Sigmoid colon (tissue), 4 donors: ENCODE results near the gene RASAL2.

Experiments used
- CTCF ChIP-seq, 4 experiments: fragments of 450-650 bp in 3 of 4; fragments of 200-600 bp in 1 of 4; IDR thresholded peaks; one replicate each; pipeline ENCODE4 v1.5.1; 2016 to 2019; ENCODE audit warnings: antibody characterized with exemption in 4 of 4, mild to moderate bottlenecking in 3 of 4, moderate library complexity in 2 of 4
- POLR2AphosphoS5 ChIP-seq, 4 donors: sonication (generic); formaldehyde crosslinking; IDR thresholded peaks; one replicate each; pipeline ENCODE4 v1.6.1; 2017; ENCODE audit warnings: antibody characterized with exemption in 4 of 4

- TF ChIP-seq CTCF (IDR thresholded peaks at IDR 0.05) (no peak), POLR2AphosphoS5 (IDR thresholded peaks at IDR 0.05) (no peak)
Observed at GRCh38 chr1:178098262-178098661, 4.4 kb downstream of the RASAL2 start.
